BLaER1 treated with 17β-estradiol and CSF1 and Interleukin-3, amounts not matched to agents 10 nM and 100 nM (cell line): ENCODE data around the gene LRP6.

Experiments
- H3K27ac ChIP-seq, 11 experiments: shearing (Covaris generic); formaldehyde crosslinking; 2 replicates each; pipeline ENCODE4 v1.8.1; 2022
- H3K27me3 ChIP-seq, 11 experiments: shearing (Covaris generic); formaldehyde crosslinking; 2 replicates each; pipeline ENCODE4 v1.8.1; 2022
- H3K36me3 ChIP-seq, 11 experiments: shearing (Covaris generic); formaldehyde crosslinking; 2 replicates each; pipeline ENCODE4 v1.8.1; 2022
- H3K4me1 ChIP-seq, 10 experiments: shearing (Covaris generic); formaldehyde crosslinking; 2 replicates each; pipeline ENCODE4 v1.8.1; 2022
- H3K4me2 ChIP-seq, 11 experiments: shearing (Covaris generic); formaldehyde crosslinking; 2 replicates each; pipeline ENCODE4 v1.8.1; 2022
- H3K4me3 ChIP-seq, 10 experiments: shearing (Covaris generic); formaldehyde crosslinking; 2 replicates each; pipeline ENCODE4 v1.8.1; 2022
- H3K9ac ChIP-seq, 11 experiments: shearing (Covaris generic); formaldehyde crosslinking; 2 replicates each; pipeline ENCODE4 v1.8.1; 2022
- H3K9me3 ChIP-seq, 11 experiments: shearing (Covaris generic); formaldehyde crosslinking; replicated peaks in 1 of 11; 2 replicates each; pipeline ENCODE4 v1.8.1; 2022
- H4K20me1 ChIP-seq, 11 experiments: shearing (Covaris generic); formaldehyde crosslinking; 2 replicates each; pipeline ENCODE4 v1.8.1; 2022
- Cebpa-rat ChIP-seq, 11 experiments: shearing (Covaris generic); IDR thresholded peaks; 2 replicates each; pipeline ENCODE4 v1.8.1; 2022

LRP6 gene

GRCh38 chr12:12229556-12230092 lies 37.2 kb downstream of the LRP6 start:
- no peaks in the 10 kb centered on the region for H3K4me1 ChIP-seq
- peaks cover 0 to 59% (median 7%) of the 10 kb centered on the region in 11 experiments; a peak in 8 of 22 replicates for H4K20me1 ChIP-seq
- no peaks in the 10 kb centered on the region for H3K27me3 ChIP-seq
- H3K9ac ChIP-seq = no peak overlapping the region
- H3K4me3 ChIP-seq = no peak overlapping the region
- H3K9me3 ChIP-seq = peaks cover 23 to 50% (median 44%) of the 10 kb centered on the region in 11 experiments
- H3K27ac ChIP-seq = no peak overlapping the region
- peaks cover 0 to 39% (median 22%) of the 10 kb centered on the region in 11 experiments; a peak in 15 of 22 replicates for H3K36me3 ChIP-seq
- no peak for TF ChIP-seq Cebpa-rat (IDR thresholded peaks at IDR 0.05)
- H3K4me2 ChIP-seq = no peak overlapping the region

- no peak overlapping the region for H3K9ac ChIP-seq
- no peaks in the 10 kb centered on the region for H3K4me1 ChIP-seq
- peaks cover 0 to 63% (median 11%) of the 10 kb centered on the region in 11 experiments; a peak in 8 of 22 replicates for H4K20me1 ChIP-seq
- H3K9me3 ChIP-seq = peaks cover 23 to 54% (median 40%) of the 10 kb centered on the region in 11 experiments
- H3K27me3 ChIP-seq = no peaks in the 10 kb centered on the region
- no peak overlapping the region for H3K4me2 ChIP-seq
- H3K36me3 ChIP-seq = peaks cover 0 to 31% (median 22%) of the 10 kb centered on the region in 11 experiments; a peak in 15 of 22 replicates
- no peak for TF ChIP-seq Cebpa-rat (IDR thresholded peaks at IDR 0.05)
- no peak overlapping the region for H3K27ac ChIP-seq
- H3K4me3 ChIP-seq = no peak overlapping the region
Measured at GRCh38 chr12:12228402-12228801, 38.4 kb downstream of the LRP6 start.

DNA sequence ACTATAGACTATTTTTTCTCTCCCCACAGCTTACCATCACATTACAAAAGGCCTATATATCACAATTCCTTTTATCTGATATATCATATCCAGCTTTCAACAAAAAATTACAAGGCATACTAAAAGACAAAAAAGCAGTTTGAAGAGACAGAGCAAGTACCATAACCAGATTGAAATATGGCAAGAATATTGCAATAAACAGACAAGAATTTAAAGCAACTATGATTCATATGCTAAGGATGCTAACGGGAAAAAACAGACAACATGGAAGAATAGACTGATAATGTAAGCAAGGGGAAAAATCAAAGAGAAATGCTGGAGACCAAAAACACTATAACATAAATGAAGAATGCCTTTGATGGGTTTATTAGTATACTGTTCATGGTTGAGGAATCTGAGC lies 40.7 kb downstream of the LRP6 start:
- H3K4me1 ChIP-seq = no peaks in the 10 kb centered on the region
- peaks cover 23 to 65% (median 48%) of the 10 kb centered on the region in 11 experiments for H3K9me3 ChIP-seq
- peaks cover 0 to 51% (median 9%) of the 10 kb centered on the region in 11 experiments; a peak in 9 of 22 replicates for H4K20me1 ChIP-seq
- peaks cover 0 to 34% (median 22%) of the 10 kb centered on the region in 11 experiments; a peak in 15 of 22 replicates for H3K36me3 ChIP-seq
- H3K4me2 ChIP-seq = no peak overlapping the region
- no peak overlapping the region for H3K27ac ChIP-seq
- no peak for TF ChIP-seq Cebpa-rat (IDR thresholded peaks at IDR 0.05)
- H3K27me3 ChIP-seq = no peaks in the 10 kb centered on the region
- no peak overlapping the region for H3K9ac ChIP-seq
- no peak overlapping the region for H3K4me3 ChIP-seq

DNA sequence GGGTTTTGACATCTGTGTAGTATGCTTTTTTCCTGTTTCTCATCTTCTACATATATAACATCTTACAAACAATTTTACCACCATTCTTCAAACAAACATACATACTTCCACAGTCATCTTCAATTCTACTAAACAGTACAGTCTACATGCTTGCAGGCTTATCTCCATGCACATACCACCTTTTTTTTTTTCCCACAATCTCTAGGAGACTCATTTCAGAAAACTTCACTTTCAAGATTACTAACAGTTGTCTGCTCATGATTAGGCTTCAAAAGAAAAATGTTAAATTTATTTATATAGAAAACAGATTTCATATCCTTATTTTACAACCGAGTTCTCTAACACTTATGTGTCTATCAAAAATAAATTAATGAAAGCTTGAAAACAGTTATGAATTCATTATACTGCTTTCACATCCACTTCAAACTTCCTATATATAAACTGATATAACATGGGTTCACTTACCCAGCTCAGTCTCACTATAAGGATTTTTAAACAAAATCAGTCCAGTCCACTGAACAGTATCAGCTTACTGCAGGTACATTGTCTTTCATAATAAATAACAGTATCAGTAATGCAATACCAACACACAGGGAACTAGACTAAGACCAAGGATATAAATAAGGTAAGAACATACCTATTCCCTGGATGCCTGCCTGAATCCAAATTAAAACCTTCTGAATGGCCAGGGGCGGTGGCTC lies 42.5 kb downstream of the LRP6 start:
- Histone ChIP-seq H4K20me1 (peaks cover 0 to 55% (median 9%) of the 10 kb centered on the region in 11 experiments; a peak in 9 of 22 replicates), H3K9me3 (peaks cover 23 to 80% (median 55%) of the 10 kb centered on the region in 11 experiments), H3K4me2 (no peak overlapping the region), H3K27me3 (no peaks in the 10 kb centered on the region), H3K4me1 (peaks cover 0 to 8% (median 1%) of the 10 kb centered on the region in 10 experiments; a peak in 8 of 20 replicates), H3K9ac (no peak overlapping the region), H3K36me3 (peaks cover 0 to 34% (median 22%) of the 10 kb centered on the region in 11 experiments; a peak in 15 of 22 replicates), H3K27ac (no peak overlapping the region), H3K4me3 (no peak overlapping the region)
- TF ChIP-seq Cebpa-rat (IDR thresholded peaks at IDR 0.05) = no peak

GRCh38 chr12:12221560-12221959 lies 45.3 kb downstream of the LRP6 start:
- Histone ChIP-seq H3K9me3 (peaks cover 14 to 61% (median 38%) of the 10 kb centered on the region in 11 experiments), H3K27me3 (no peaks in the 10 kb centered on the region), H3K4me1 (peaks cover 26 to 35% (median 28%) of the 10 kb centered on the region in 10 experiments), H3K36me3 (peaks cover 0 to 17% (median 14%) of the 10 kb centered on the region in 11 experiments; a peak in 13 of 22 replicates), H4K20me1 (peaks cover 0 to 59% (median 6%) of the 10 kb centered on the region in 11 experiments; a peak in 9 of 22 replicates), H3K4me3 (no peak overlapping the region), H3K4me2 (no peak overlapping the region), H3K27ac (no peak overlapping the region), H3K9ac (no peak overlapping the region)
- no peak for TF ChIP-seq Cebpa-rat (IDR thresholded peaks at IDR 0.05)

DNA sequence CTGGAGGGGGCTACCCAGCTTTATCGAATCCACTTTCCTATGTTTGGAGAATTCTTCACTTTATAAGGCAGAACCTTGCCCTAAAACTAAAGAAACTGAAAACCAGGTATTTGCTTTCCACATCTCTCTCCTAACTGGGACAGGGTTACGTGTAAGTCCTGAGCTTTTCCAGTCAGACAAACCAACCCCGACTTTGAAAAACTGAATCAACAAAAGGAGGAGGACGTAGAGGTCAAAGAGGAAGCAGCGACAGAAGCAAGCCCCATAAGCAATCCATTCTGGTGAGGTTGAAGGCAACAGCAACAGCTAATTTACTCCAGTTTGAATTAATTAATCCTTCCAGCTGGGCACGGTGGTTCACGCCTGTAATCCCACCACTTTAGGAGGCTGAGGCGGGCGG lies 47.2 kb downstream of the LRP6 start:
- peaks cover 0 to 53% (median 6%) of the 10 kb centered on the region in 11 experiments; a peak in 8 of 22 replicates for H4K20me1 ChIP-seq
- H3K27ac ChIP-seq = no peak overlapping the region
- no peak overlapping the region for H3K4me3 ChIP-seq
- H3K4me1 ChIP-seq = peaks cover 28 to 53% (median 43%) of the 10 kb centered on the region in 10 experiments
- peaks cover 0 to 4% (median 0%) of the 10 kb centered on the region in 11 experiments; a peak in 4 of 22 replicates for H3K36me3 ChIP-seq
- no peaks in the 10 kb centered on the region for H3K27me3 ChIP-seq
- TF ChIP-seq Cebpa-rat (IDR thresholded peaks at IDR 0.05) = no peak
- H3K9me3 ChIP-seq = peaks cover 0 to 42% (median 19%) of the 10 kb centered on the region in 11 experiments; a peak in 16 of 22 replicates
- no peak overlapping the region for H3K9ac ChIP-seq
- peak overlapping the region in 2 of 11 experiments; percentile 16 to 92; a peak in 3 of 22 replicates for H3K4me2 ChIP-seq

- TF ChIP-seq Cebpa-rat (IDR thresholded peaks at IDR 0.05) = no peak
- Histone ChIP-seq H4K20me1 (peaks cover 0 to 37% (median 6%) of the 10 kb centered on the region in 11 experiments; a peak in 8 of 22 replicates), H3K4me2 (peak overlapping the region; percentile 44 to 92 (median 77)), H3K27ac (peak overlapping the region in 7 of 11 experiments; percentile 17 to 57 (median 43); a peak in 12 of 22 replicates), H3K9me3 (peaks cover 0 to 29% (median 10%) of the 10 kb centered on the region in 11 experiments; a peak in 10 of 22 replicates), H3K27me3 (no peaks in the 10 kb centered on the region), H3K9ac (peak overlapping the region in 3 of 11 experiments; percentile 37 to 53 (median 45); a peak in 2 of 22 replicates), H3K36me3 (no peaks in the 10 kb centered on the region), H3K4me3 (0 out of 20 replicates have a peak overlapping the region, but pooled peaks of 1 of the 10 experiments have one; percentile 16), H3K4me1 (peaks cover 28 to 55% (median 44%) of the 10 kb centered on the region in 10 experiments)
Measured at GRCh38 chr12:12217018-12217359, 49.9 kb downstream of the LRP6 start.

DNA sequence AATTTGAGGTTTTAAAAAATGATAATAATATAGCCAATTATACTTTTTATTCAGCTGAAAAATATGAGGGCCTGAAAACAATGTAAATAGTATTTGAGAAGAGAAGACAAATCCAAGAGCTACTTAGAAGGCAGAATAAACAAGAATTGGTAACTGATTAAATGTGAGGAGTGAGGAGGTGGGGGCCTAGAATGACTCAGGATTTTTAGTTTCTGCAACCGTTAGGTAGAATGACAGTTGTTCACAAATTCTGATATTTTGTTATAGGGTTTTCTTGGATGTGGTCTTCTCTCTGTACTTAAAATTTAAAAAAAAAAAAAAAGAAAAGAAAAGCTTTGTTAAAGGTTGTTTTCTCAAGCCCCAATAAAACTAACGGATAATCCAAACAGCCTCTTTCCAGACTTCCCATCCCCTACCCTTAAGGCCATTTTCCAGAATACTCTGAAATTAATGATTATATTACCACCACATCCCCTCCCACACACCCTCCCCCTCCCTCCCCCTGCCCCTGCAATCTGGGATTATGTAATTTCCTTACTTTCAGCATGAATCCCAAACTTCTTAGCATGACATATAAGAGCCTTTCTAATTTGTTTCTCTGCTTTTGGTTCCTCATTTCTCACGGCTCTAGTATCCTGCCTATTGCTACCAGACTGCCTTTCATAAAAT lies 50.4 kb downstream of the LRP6 start:
- Histone ChIP-seq H3K9me3 (peaks cover 0 to 24% (median 10%) of the 10 kb centered on the region in 11 experiments; a peak in 10 of 22 replicates), H3K4me1 (peaks cover 28 to 55% (median 44%) of the 10 kb centered on the region in 10 experiments), H3K27ac (peak overlapping the region in 7 of 11 experiments; percentile 33 to 57 (median 51); a peak in 14 of 22 replicates), H3K36me3 (no peaks in the 10 kb centered on the region), H3K4me2 (peak overlapping the region in 10 of 11 experiments; percentile 44 to 92 (median 78); a peak in 18 of 22 replicates), H3K9ac (peak overlapping the region in 3 of 11 experiments; percentile 37 to 53 (median 45); a peak in 2 of 22 replicates), H3K4me3 (0 out of 20 replicates have a peak overlapping the region, but pooled peaks of 1 of the 10 experiments have one; percentile 16), H3K27me3 (no peaks in the 10 kb centered on the region), H4K20me1 (peaks cover 0 to 37% (median 6%) of the 10 kb centered on the region in 11 experiments; a peak in 8 of 22 replicates)
- no peak for TF ChIP-seq Cebpa-rat (IDR thresholded peaks at IDR 0.05)
